HG02759 (cell line): ENCODE results near the gene TREH.

ENCODE experiments used
- ATAC-seq: cut with Tn5 transposase; IDR thresholded peaks from one replicate; pipeline ENCODE4 v1.9.1; 2021; ENCODE audit warnings: mild to moderate bottlenecking, moderate library complexity; ENCODE audit not compliant: unreplicated experiment

Gene TREH

DNA sequence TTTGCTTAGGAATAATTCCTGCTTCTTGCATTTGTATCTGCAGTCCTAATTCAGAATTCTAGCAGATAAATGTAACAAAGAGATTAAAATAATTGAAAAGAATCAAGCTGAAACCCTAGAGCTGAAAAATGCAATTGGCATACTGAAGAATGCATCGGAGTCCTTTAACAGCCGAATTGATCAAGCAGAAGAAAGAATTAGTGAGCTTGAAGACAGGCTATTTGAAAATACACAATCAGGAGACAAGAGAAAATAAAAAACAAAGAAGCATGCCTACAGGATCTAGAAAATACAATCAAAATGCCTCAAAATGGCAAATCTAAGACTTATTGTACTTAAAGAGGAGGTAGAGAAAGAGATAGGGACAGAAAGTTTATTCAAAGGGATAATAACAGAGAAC, 8.2 kb downstream of the TREH start:
- ATAC-seq: no peak

DNA sequence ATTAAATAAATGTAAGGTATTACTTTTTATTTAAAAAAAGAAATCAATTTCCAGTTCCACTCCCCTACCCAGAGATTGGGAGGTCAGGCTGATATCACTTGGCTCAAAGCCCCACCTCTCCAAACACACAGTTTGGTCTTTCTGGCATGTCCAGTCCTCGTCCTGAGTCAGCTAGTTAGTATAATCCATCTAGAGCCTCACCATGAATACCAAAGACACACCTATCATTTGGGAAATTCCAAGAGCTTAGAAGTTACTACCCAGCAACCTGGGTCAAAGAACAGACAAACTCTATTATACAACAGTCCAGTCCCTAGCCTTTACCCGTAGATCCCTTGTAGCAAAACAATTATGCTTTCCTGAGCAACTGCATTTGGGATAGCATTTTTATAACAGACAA, 9.4 kb downstream of the TREH start:
- ATAC-seq: no peak

DNA sequence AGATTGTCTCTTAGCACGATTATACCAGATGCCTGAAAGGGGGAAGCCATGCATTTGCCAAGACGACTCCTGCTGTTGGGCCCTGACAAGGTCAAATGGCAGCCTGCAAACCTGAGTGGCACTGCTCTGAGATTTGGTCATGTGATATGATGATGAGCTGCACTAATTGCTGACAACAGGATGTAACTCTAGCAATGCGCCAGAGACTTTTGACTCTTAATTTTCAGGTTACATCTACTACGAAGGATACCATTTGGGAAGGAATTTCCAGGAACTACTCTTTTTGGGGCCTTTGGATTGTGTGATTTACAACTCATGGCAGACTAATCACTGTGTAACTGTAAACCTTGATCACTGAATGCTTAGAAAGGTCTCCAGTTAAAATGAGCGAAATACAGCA, 13.1 kb downstream of the TREH start:
- ATAC-seq: no peak

DNA sequence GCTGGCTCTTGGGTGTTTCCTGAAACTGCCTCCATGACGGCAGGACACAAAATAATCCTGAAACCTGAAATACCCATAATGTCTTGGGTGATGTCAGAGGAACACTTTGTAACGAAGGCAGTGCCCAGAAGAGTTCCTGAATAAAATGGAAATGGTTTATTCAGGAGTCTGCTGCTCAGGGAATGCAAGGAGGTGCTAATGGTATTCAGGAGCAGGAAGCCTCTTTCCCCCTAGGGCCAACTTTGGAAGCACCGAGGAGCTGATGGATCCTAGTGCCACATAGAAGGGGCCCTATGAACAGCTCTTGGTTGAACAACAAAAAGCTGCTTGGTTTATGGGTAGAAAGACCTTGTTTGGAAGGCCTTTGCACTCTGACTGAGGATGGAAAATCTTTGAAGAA, 15.5 kb downstream of the TREH start:
- no peak for ATAC-seq

- no peak for ATAC-seq
These were observed 16.1 kb downstream of the TREH start for GRCh38 chr11:118663381-118663780.

DNA sequence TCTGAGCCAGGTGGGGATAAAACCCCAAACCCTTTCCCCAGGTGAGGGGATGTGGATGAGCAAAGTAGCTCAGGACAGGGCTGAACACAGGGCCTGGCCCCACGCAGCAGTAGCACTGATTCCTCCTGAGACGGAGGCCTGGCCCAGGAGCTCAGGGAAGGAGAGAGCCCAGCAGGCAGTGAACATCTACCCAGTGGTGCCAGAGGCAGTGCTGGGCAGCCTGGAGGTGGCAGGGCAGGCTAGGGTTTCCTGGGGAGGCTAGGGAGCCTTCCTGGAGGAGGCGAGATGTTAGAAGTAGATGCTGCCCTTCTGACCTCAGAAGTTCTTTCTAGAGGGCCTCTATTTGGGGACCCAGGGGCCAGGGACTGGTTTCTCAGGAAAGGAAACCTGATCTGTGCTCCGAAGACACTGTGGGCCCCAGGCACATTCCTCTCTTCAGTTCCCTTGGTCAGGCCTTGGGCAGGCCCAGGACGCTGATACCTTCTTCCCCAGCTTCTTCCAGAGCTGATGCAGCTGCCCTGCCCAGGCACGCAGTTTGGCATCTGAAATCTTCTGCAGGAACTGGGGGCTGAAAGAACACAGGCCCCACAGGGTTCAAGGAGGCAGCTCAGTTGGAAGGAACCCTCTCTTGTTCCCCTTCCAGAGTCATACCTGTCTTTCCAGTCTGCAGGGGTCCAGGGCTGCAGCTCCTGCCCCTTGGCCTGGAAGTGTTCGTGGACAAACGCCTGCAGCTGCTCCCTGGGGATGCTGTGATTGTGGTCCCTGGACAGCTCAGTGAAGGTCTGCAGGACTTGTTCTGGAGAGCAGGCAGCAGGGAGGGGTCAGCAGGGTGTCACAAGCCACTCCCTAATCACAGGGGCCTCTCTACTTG, 16.8 kb downstream of the TREH start:
- ATAC-seq: no peak

- no peak for ATAC-seq
These were observed 17.8 kb downstream of the TREH start for GRCh38 chr11:118661425-118662301.

DNA sequence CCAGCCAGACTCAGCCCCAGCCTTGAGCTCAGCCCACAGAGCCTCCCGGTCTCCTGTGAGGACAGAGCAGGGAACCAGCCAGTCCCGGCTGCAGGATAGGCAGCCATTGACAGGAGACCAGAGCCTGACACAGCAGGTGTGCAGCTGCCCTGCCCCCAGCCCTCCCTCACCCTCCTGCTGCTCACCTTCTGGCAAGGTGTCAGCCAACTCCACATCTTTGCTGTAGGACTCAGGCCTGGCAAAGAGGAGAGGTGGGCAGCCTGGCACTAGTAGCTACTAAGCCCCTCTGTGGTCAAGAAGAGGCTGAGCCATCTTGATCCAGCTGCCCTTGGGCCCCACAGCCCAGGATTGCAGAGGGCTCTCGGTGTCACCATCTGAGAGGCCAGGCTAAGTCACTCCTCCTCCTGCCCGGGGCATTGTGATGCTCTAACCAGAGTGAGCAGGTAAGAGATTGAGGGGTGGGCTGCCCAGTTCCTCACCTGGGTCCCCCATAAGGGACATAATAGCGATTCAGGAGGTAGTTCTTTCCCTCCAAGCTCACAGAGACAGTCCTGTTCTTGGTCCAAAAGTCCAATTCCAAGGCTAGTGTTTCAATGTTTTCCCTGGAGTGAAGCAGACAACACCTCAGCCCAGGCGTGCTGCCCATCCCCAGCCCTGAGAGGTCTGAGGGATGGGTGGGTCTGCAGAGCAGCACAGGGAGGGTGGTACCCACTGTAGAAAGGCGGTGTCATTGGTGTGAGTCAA, 18.6 kb downstream of the TREH start:
- ATAC-seq: no peak

- no peak for ATAC-seq
These were observed 19.3 kb downstream of the TREH start for GRCh38 chr11:118659953-118660680.

- peak; percentile 88 for ATAC-seq
These were observed 20.0 kb downstream of the TREH start for GRCh38 chr11:118659314-118659952.

DNA sequence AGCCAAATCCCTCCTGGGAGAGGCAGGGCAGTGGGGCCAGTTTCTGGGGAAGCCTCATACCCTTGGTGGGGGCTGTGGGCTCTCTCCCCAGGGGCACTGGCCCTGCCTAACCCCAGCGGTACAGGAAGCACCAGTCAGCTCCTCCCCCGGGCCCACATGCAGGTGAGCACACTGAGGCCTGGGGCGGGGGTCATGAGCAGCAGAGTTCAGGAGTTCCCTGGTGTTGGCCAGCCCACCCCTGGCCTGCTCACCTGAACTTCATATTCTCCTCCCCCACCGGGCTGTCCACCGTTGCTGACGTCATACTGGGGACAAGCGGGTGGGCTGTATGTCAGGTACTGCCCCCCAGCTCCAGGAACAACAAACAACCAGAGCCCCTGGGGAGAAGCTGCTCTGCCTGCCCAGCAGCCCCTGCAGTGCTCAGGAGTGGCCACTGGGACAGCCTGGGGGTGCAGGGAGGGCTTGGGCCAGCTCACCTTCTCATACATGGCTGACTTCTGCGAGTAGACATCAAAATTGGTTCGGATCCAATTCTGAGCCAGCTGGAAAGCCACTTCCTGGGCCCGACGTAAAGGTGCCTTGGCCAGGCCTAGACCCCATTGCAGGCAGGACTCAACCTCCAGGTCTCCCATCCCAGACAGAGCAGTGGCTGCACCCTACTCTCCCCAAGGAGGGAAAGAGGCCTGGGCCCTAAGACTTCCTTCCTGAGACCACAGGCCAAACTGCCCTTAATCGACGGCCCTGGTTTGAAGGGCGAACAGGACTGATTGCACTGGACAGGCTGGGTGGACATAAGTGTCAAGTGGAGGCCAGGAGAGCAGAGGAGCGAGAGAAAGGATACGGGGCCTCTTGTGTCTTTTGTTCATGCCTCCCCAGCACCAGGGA, 20.8 kb downstream of the TREH start:
- ATAC-seq: no peak

DNA sequence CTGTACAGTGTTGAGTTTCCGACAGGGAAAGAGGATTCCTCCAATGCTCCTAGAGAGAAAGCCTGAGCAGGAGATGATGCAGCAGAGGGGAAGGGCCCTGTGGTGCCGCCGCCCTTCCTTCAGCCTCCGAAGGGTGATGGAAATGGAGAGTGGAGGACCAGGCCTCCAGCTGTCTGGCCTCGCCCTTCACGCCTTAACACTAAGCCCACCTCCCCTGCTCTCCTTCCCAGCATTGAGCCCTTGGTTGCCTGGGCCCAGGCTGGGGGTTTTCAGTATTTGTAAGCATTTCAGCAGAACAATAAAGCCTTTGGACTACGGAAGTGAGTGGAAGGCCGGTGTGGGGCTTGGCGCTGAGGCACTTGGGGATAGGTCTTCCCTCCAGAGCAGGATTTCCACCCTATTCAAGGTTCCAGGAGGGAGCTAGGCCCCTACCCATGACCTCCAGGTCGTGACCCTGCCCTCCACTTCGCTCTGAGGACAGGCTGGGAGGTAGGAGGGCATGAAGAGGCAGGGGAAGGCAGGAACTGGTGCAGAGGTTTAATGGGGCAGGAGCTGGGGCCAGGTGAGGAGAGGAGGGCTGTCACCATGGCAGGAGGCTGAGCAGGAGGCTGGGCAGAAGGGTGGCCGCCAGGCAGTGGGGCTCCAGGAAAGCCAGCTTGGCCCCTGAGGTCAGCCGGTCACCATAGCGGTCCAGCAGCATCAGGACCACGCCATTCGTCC, 21.6 kb downstream of the TREH start:
- no peak for ATAC-seq

DNA sequence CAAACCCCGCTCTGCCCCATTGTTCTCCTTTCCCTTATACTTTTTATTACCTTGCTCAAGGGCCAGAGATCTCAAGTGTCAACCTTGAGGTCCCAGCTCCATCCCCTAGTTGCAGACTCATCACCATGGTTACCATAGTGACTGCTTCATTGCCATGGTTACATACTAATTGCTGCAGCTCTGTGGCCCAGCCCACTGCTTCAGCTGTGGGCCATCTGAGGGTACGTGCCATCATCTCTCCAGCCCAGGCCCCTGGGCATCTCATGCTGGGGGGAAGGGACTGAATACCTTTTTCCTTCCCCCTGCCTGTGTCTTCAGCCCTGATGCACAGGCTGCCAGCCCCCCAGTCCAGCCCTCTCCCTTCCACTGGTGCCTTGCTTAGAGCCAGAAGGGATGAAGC, 22.2 kb downstream of the TREH start:
- no peak for ATAC-seq

GRCh38 chr11:118656563-118657165, 22.8 kb downstream of the TREH start:
- no peak for ATAC-seq

- ATAC-seq: no peak
These were observed 23.8 kb downstream of the TREH start for GRCh38 chr11:118655486-118656190.

GRCh38 chr11:118653684-118654390, 25.6 kb downstream of the TREH start:
- no peak for ATAC-seq

DNA sequence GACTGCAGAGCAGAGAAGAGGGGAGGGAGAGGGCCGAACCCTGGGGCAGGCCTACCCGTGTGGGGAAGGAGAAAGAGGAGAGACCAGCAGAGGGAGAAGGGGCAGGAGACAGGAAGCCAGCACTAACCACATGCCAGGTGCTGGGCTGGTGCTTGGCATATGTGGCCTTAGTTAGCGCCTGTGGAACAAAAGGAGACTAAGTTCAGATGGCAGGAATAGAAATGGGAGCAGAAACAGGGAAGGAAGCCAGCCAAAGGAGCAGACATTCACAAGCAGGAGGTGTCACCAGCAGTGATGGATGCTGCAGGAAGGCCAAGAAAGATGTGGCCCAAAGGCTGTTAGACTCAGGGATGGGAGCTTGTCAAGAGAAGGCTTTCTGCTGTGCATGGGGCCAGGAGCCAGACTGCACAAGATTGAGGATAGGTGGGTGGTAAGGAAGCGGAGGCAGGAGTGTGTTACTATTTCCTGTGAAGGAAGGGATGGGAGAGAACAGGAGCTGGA, 26.7 kb downstream of the TREH start:
- no peak for ATAC-seq
